HG03565 (cell line): ENCODE results near the gene USP53.
"Not testable (repeated sequence)": the region's sequence is repeated elsewhere in the genome, so short reads cannot be mapped to it uniquely, and the experiment has no call there.

Experiments used
- ATAC-seq: cut with Tn5 transposase; IDR thresholded peaks from one replicate; pipeline ENCODE4 v1.9.1; 2021; ENCODE audit warnings: mild to moderate bottlenecking, moderate library complexity; ENCODE audit not compliant: unreplicated experiment

Gene USP53

DNA sequence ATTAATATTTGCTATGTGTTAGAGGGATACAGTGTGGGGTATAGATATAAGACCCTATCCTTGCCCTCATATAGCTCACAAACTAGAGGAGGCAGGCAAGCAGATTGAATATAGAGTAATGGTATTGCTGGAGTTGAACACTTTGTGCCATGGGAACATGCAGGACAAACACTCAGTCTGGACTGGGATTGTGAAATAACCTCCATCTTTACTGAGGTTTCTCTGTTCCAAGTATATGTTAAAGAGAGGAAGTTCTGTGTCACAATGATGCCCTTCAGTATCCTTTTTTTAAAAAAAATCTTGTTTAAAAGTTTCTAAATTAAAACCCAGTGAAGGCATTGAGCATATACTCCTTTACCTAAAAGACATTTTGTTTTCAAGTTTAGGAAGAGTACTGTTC is 100.7 kb downstream of the USP53 start:
- ATAC-seq: no peak

DNA sequence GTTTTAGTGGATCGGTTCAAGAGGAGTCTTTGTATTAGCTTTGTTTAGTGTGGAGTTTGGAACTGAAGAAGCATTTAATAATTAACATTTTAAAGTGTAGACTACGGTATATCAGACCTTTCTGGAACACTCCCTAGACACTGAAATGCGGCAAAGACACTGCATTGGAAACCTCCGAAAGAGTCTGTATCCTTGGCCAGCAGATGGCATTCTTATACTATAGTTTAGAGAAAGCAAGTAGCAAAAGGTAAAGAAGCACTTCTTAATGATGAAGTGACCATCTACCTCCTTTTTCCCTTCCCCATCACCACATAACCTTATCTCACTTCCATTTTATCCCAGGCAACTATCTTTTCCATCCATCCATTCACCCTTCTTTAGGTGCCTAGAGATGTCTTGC is 101.8 kb downstream of the USP53 start:
- ATAC-seq: no peak

DNA sequence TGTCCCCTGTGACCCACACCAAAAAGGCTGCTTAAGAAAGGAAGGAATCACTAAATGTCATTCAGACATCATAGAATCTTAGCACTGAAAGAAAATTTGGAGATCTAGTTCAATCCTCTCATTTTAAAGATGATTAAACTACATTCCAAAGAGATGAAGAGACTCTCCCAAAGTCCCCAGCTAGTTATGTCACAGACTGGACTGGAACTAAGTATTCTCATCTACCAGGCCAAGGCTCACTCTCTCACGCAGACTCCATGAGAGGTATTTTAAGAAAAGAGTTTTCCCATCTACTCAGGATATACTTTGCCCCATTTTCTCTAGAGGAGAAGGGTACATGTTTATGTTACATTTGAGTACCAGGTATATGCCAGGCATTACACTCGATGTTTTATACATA is 102.5 kb downstream of the USP53 start:
- ATAC-seq: no peak

DNA sequence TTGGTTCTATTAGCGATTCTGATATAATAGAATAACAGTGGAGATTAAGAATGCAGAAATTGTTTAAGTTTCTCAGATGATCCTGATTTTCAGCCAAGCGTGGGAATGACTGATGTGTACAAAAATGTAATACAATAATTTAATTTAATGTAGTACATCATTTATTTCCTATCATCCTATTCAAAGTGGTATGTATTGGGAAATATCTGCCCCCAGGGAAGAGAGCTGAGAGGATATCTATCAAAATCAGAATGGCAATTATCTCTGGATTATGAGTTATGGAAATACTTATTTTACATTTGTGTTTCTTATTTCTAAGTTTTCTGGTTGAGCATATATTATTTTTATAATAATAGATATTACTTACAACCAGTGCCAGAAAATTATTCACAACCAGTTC is 105.5 kb downstream of the USP53 start:
- no peak for ATAC-seq

DNA sequence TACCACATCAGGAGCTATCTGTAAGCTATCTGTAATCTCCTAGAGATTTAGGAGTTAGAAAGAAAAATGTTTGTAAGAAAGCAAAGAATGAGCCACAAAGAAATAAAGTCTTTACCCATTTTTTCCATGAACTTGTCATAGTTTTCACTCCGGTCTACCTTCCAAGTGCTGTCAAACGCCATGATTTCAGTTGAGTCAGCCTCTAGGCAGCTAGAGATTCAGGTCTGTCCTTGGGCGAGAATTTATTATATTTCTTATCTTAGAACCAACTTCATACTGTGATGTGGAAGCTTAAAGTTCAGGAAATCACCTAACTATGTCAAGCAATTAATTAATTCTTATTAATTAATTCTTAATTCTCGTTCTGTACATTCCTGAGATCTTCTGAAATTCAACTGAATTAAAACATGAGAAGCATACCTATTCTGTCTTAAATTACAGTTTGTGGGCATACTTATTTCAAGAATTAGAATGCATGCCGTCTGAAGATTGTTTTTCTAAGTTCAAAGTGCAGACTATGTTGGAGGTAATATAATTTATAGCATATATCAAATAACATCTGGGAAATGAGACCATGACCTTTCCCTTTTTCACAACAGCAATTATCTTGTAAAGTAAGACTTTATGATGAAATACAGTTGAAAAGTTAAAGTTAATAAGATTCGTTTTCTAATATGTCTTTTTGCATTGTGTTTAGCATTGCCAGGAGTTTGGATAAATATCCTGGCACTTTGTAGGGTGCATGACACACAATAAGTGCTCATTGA is 109.6 kb downstream of the USP53 start, which contains the start of gene FABP2:
Gene FABP2, minus strand, starts transcription at position 218 of the 767 bp plus-strand sequence. Its CDS starts 36 bp downstream, at position 182.
- ATAC-seq: no peak

DNA sequence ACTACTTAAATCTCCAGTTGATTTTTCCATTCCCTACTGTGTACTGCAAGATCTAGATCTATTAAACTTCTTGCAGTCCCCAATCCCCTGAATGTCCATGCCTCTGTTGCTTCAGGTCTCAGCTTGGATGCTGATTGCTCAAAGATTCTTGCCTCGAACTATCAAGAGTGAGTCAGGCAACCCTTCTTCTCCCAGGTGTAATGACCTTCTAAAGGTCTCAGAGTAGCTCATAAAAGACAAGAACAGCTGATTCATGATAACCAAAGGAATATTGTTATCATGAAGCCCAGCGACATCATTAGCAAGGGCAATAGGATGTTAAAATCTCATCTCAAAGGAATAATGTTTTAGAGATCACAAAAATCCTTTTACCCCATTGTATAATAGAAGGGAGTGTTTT is 116.2 kb downstream of the USP53 start:
- ATAC-seq: no peak

DNA sequence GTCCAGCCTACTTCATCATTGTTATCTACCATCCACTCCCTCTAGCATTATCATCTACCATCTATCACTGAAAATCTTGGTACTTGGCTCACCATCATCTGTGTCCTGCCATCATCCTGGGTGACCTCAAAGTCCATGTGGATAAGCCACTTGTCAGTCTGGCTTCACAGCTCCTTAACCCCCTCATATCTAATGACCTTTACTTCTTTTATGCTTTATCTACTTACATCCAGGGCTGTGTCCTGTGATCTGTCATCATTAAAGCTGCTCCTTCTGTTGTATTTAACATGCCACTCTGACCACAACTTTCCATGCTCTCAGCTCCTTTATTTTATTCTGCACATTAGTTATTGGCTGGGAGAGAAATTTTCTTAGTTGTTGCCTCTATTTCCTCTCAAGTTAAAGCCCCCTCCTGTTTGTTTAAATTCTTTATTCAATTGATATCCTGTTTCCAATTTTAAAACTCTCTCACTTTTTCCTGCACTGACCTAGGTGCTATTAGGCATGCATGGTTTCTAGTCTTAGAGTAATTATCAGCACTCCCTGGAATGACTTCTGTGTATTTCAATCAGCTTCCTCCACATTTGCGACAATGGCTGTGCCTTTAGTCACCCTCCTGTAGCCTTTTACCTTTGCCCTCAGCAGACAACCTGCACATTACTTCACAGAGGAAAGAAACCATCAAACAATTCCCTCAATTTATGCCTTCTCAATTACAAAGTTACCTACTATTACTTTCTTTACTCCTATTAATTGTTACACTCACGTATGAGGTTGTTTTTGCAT is 117.5 kb downstream of the USP53 start:
- no peak for ATAC-seq

DNA sequence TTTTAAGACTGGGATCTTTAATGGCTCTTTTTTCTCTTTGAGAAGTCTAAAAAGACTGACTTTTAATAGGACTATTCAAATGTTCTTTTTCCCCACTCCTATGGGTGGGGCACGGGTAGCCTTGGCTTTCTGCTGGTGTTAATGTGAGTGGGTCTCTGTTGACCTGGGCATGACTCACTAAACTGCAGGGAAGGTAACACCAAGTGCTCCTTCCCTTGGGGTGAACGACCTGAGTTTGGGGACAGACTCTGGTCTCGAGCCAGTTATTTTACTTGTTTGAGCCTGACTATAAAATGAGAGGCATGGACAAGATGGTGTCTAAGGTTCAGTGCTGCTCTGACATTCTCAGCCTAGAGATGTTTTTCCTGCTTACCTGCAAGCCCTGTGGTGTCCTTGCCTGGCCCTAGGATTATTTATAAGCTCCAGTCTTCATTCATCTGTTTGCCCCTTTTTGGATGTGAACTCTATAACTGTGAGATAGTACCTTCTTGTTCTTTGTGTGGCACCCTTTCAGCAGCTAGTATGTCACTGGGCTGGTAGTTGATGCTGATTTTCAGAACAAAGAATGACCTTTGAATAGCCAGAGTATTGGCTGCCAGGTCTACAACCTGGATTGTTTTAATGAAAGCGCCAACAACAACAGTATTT is 123.9 kb downstream of the USP53 start:
- not testable (repeated sequence) for ATAC-seq

DNA sequence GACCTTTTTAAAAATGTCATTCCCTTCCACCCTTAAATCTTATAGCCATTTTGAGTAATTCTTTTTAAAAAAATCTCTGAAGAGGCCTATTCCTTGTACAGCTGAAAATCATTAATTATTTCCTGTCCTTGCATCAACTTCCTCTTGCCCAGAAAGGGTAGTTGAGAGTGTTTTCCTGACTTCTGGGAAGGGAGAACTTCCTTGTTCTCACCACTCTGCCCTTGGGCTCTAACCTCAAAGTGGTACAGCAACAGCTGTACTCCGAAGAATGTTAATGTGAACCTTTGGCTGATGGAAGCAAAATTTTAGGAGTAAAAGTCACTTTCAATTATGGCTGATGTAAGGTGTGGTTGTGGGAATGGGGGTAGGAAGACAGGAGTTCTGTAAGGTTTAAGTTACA is 124.5 kb downstream of the USP53 start:
- ATAC-seq: no peak

DNA sequence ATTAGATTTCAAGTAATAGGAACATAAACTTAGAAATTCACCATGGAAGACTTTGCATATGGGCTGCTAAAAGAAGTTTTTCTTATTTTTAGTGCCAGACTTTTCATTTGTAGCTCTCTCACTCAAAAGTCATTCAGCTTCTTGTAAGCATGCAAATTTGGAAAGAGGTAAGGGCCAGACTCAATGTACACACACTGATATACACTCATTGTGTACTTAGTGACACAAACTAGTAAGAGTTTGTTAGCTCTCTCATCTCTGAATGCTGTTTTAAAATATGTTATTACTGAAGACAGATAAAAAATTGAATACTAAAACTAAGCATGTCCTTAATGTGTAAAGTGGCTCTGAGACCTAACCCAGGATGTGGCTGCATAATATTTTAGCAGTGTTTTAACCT is 127.4 kb downstream of the USP53 start:
- not testable (repeated sequence) for ATAC-seq

DNA sequence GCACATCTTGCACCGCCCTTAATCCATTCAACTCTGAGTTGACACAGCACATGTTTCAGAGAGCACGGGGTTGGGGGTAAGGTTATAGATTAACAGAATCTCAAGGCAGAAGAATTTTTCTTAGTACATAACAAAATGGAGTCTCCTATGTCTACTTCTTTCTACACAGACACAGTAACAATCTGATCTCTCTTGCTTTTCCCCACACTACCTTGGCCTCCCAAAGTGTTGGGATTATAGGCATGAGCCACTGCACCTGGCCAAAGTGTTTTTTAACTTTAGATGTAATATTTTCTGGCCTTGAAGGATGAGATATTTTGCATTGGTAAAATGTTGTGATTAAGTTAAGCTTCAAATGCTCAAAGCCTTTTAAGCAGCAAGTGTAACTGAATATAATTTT is 130.8 kb downstream of the USP53 start:
- not testable (repeated sequence) for ATAC-seq
